ENCODE data around the gene GNA12.
A peak's percentile ranks its signal among the peaks of the same experiment; 100 is the strongest.

Gene GNA12

GRCh38 chr7:2817456-2817855 is 26.7 kb downstream of the GNA12 start:
- DNase-seq (ENCODE audit: low read depth): no peak

DNA sequence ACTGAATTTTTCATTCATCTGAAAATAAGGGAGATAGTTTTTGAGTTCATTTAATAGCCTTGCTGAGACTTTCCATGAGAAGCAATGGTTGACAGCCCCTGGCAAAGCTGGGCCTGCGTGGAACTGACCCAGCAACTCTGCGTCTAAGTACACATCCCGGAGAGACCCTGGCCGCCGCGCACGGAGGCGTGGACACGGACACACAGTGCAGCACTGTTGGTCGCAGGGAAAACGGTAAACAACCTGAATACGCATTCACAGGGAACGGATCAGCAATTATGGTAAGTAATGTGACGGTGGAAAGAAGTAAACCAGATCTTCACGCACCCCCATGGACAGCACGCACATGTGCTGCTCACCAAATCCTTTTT is 28.2 kb downstream of the GNA12 start:
- no peak for DNase-seq (ENCODE audit: low read depth)

DNA sequence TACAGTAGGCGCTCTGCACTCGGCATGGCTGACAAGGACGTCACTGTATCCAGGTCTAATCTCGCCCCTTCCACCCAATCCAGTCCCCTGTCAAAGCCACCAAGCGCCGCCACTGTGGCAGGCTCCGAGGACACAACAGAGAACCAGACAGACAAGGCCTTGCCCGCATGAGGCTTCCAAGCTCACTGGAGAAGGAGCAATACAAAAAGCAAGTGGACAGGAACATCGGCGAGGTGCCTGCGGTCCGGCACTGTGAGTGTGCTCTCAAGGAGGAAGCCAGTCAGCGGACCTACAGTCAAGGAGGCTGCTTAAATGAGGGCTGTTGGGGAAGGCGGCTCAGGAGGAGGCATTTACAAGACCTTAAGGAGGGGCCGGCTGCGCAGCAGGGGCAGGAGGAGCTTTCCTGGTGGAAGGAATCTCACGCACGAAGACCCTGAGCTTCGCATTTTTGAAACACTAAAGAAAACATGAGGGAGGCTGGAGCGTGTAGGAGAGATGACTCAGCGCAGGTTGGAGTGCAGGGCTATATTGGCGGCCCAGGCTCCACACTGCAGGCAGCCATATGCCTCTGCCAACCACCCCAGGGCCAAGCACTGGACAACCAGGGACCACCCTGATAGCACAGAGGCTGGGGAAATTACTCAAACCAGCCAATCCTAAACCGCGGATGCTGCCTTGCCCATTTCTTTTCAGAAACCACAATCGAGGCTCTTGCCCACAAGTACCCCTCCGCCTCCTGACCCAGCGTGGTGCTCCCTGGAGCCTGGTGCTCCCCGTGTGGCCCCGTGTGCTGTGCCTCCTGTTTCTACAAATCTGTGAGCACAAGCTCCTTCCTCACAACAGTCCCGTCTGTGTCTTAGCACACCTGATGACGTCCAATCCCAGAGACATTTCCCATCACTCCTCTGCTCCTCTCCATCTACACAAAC is 28.9 kb downstream of the GNA12 start:
- DNase-seq (ENCODE audit: low read depth): peak; percentile 83

DNA sequence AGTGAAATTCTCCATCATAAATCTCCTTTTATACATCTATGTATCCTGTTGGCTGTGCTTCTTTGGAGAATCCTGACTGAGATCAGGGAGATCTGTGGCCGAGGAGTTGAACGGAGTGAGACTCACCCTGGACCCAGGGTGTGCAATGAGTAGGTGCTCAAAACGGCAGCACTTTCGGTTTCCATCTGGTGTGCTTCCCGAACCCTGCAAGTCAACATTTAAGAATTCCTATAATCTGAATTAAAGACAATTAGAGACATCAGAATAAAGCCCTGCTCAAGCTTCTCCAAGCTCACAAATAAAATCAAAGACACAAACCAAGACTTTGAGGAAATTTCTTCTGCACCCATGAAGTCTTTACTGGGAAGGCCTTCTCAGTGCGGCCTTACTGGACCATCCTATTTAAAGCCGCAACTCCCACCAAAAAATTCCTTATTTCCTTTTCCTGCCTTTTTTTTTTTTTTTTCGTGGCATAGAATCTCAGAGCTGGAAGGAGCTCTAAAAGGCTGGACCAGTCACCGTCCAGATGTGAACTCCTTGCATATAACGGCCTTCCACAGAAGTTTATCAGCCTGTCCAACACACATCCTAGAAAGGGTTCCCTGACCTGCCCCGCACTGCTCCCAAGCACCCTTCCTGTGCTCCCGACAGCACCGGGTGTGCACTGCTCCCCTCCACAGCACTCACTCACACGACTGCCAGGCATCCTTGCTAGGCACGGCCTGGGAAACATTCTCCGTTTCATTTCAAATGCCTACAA is 29.7 kb downstream of the GNA12 start:
- DNase-seq (ENCODE audit: low read depth): no peak

DNA sequence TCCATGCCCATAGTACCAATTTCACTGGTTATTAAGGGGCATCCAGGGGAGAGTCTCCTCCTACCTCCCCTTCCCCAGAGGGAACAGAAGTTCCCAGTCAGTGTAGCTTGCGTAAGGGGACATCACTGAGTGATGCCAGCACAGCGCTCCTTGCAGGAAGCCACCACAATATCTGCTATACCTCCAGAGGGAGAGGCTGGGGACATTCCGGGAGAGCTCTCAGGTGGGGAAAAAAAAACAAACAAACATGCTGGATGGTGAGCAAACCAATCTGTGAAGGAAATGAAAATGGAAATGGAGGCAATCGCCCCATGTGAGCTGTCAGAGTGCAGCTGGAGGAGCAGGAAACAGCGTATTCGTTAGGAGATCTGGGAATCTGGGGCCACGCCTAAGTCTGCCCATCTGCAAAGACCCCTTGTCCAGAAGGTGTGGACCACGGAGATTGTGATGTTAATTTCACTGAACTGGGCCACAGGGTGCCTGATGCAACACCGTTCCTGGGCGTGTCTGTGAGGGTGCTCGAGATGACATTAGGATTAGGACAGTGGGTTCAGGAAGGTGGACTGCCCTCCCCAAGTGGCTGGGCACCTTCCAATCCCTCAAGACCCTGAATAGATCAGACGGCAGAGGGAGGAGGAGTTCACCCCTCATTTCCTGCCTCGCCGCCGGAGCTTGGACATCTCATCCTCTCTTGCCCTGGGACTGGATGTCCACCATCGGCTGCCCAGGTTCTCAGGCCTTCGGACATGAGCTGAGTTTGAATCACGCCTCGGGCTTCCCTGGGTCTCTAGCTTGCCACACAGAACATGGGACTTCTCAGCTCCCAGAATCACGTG is 30.5 kb downstream of the GNA12 start:
- no peak for DNase-seq (ENCODE audit: low read depth)

DNA sequence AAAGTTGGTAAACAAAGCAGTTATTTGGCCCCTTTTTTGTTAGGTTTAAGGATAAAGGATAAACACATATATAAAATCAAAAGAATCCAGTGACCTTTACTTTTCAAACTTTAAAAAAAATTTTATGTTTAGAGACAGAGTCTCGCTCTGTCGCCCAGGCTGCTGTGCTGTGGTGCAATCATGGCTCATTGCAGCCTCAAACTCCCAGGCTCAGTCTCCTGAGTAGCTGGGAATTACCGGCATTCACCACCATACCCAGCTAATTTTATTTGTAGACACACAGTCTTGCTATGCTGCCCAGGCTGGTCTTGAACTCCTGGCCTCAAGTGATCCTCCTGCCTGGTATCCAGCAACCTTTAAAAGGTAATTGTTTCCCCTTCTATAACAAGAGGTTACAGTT is 31.3 kb downstream of the GNA12 start:
- peak; percentile 50 for DNase-seq (ENCODE audit: low read depth)

GRCh38 chr7:2812114-2812487 is 32.0 kb downstream of the GNA12 start:
- DNase-seq (ENCODE audit: low read depth): no peak

DNA sequence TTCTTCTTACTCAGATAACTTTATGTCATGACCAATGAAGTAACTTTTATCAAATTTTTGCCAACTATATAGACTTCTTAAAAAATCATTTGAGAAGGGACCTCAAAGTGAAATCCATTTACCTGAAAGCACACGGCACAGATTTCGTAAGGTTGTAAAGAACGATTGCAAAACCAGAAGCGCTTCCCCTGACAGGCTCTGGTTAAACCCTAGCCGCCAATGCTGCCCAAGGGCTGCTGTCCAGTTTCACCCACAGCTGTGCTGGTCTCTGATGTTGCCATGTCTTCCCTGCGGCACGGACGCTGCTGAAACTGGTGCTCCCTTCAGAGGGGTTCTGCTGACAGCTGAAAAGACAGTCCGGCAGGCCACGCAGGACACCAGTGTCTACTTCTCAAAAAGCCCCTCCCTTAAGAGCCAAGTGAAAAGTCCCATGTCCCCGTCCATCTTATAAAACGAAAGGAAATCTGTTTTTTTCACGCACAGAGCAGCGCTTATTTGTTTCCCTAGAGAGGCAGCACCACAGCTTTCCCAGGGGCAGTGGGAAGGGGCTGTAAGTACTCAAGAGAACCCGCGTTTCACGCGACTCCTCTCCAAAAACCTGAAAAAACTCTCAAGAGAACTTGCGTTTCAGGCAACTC is 32.5 kb downstream of the GNA12 start:
- peak; percentile 77 for DNase-seq (ENCODE audit: low read depth)

DNA sequence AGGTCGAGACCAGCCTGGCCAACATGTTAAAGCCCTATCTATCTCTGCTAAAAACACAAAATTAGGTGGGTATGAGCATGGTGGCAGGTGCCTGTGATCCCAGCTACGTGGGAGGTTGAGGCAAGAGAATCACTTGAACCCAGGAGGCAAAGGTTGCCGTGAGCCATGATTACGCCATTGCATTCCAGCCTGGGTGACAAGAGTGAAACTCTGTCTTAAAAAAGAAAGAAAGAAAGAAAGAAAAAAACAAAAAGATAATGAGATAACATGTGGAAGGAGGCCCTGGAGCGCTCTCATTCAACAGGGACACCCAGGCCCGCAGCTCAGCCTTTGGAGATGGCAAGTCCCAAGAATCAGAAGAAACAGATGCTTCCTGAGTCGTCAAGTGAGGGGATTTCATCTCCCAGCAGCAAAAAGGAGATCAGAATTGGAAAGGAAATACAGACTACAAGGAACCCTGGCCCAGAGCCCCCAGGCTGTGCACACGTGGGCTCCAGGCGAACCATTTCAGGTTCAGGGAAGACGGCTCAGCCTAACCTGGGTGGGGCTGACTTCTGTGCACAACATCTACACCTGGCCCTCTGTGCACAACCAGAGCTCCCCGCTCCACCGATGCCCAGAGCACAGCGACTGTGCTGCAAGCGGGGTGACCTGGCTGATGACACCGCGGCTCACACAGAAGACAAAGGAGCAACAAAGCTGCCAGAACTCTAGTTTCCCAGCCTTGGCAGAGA is 33.3 kb downstream of the GNA12 start:
- DNase-seq (ENCODE audit: low read depth): no peak

DNA sequence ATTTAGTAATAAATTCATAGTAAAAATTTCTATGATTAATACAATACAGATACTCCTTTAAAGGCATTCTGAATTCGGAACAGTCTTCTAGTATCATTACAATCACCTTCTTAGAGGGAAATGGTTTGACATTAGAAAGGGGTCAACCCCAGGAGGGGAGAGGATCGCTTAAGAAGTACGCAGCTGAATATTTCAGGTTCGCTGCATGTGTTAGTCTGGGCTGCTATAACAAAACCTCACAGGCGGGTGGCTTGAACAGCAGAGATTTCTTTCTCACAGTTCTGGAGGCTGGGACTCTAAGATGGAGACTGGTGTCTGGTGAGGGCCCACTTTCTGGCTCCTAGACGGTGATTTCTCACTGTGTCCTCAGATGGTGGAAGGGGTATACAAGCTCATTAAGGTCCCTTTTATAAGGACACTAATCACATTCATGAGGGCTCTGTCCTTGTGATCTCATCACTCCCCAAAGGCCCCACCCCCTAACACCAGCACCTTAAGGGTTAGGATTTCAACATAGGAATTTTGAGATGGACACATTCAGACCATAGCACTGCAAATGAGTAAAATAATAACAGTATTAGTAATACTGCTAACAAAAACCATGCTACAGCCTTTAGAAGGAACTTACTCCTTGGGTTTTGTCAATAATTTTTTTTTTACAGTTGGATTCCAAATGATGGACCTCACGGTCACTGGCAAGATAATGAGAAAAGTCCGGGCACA is 34.0 kb downstream of the GNA12 start:
- DNase-seq (ENCODE audit: low read depth): peak; percentile 61

DNA sequence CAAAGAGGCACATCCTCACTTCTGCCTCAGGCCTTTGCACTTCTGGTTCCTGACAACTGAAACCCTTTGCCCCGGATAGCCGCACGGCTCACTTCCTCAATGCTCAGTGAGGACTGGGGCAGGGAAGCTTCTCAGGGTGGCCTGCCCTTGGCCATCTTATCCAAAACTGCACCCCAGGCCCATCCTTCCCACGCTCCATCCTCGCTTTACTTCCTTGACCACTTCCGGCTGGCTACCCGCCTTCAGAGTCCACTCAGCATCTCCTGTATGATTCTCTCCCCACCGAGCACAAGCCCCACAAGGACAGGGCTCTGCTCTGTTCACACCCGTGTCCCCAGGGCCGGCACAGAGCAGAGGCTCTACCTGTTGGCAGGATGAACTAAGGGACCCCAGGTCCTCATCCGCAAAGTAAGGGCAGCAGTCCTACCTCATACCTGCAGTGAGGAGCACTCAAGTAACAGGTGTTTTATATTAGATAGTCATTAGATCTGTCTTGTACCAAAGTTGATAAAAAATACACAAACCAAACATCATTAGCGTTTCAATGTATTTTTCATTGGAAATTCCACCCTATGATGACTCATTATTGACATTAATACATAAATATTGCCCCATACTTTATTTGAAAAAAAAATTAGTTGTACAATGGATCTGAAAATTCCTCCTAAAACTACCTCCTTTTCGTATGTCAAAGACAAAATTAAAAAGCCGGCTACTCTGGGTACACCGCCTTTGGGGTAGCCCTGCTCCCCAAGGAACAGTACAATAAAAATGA is 35.0 kb downstream of the GNA12 start:
- no peak for DNase-seq (ENCODE audit: low read depth)

DNA sequence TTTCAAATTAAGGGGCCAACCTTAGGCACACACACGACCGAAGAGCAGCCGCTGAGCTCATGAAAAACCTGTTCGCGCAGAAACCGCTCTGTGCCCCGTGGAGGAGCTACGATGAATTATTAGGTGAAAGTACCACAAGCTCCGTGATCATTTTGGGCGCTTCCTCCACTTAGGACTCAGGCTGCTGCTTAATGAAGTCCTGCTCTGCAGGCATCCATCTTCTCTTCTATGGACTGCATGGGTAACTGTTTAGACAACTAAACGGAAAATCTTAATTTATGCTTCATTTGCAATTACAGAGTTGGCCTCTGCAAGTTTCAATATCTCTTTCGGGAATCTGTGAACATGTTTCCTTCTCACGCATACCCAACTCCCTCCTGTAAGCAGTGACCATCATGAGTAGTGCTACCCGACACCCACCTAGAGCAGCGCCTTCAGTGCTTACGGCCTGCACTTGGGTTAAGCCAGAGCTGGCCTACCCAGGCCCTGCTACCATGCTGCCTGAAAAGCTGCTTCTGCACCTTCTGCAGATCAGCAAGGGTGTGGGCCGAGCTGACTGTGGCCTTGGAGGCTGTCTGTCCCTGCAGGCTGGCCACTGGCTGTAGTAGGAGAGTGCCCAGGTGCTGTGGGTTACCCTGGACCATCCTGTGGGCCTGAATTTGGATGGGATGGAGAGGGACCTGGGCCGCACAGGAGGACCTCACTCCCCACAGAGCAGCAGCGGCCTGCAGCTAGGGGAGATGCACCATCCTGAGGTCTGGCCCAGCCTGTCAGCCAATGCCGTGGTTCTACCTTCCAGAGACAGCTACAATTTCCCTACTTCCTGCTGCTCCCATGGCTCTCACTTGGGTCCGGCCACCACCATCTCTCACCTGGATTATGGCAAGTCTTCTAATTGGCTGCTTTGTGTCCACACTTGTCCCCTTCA is 36.0 kb downstream of the GNA12 start:
- DNase-seq (ENCODE audit: low read depth): peak; percentile 26

DNA sequence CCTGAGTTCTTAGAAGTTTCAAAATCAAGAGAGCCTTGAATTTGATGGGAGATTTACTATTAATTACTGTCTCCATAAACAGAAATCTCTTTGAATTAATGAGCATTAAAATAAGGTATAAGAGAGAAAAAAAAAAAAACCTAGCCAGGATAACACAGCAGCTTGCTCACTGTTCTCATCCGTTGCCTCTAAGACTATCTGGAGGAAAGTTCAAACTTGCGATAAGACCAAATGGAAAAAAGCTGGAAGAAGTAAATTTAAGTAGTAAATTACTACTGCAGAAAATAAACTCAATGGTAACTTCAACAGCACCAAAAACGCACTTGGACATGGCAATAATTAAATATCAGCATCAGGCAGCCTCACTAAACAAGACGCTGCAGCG is 36.7 kb downstream of the GNA12 start:
- peak; percentile 33 for DNase-seq (ENCODE audit: low read depth)

- no peak for DNase-seq (ENCODE audit: low read depth)
Measured at GRCh38 chr7:2806571-2806970, 37.5 kb downstream of the GNA12 start.

DNA sequence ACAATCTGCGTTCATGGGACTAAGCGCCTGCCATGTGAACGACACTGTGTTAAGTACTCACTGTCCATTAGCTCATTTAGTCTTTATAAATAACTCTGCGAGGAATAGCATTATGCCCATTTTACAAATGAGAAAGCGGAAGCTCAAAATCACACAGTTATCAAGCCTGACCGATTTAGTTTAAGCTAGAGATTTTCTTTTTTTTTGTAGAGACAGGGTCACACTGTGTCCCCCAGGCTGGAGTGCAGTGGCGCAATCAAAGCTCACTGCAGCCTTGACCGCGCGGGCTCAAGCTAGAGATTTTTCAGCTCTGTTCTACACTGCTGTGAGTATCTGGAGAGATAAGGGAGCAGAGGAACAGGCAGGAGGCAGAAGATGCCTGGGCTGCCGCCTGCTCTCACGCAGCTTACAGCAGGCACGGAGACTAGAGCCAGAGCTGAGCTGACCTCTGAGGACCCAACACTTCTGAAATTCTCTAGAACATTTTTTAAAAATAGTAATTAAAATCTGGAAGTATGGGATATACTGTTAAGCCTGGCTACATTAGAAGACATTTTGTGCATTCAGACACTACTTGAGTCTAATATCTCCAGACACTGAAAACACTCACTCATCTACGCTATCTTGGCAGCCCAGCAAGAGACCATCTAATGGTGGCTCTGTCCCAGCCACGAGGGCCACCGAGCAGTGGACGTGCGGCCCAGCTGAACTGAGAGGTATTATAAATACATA is 38.7 kb downstream of the GNA12 start:
- DNase-seq (ENCODE audit: low read depth): peak; percentile 79

- no peak for DNase-seq (ENCODE audit: low read depth)
Measured at GRCh38 chr7:2804227-2804763, 39.8 kb downstream of the GNA12 start.

DNA sequence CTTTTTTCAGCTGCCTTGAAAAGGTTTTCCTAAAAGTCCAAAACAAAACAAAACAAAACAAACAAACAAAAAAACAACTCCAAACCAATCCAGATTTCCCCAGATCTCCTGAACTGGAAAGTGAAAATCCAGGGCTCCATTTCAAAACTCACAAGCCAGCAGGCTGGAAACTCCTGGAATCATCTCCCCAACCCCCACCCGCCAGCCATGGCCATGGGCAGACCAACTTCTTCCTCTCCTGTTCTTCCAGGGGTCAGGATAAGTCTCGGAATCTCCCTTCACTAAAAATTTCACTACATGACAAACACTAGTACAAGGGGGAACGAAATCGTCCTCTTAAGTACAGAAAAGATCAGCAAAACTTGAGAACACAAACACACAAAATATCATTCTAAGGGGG is 40.4 kb downstream of the GNA12 start:
- DNase-seq (ENCODE audit: low read depth): no peak

DNA sequence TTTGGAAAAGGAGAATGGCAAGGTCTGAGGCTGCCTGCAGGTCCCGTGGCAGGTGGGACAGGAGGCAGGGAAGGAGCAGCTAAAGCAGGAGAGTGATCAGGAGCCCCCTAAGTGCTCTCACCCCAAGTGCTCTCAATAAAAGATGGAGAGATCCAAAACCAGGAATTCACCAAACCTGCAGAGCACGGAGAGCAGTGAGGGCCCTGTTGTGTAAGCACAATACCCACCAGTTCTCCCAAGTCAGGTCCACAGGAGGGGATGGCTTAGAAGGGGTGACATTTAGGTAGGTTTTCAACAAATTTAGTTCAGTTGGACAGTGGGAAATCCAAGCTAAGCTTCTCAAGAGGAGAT is 40.8 kb downstream of the GNA12 start:
- DNase-seq (ENCODE audit: low read depth): no peak
